Hepatocyte (in vitro differentiated cells): ENCODE data around the gene FICD.

Source experiments
- EZH2 ChIP-seq: fragments of 200-600 bp; sonication (generic); IDR thresholded peaks from 2 replicates; pipeline ENCODE4 v1.6.1; 2016; ENCODE audit warnings: antibody characterized with exemption, mild to moderate bottlenecking, borderline replicate concordance
- EZH2phosphoT487 ChIP-seq: fragments of 200-600 bp; sonication (generic); IDR thresholded peaks from one replicate; pipeline ENCODE4 v1.6.1; 2018; ENCODE audit warnings: antibody characterized with exemption, mild to moderate bottlenecking, low read depth, moderate library complexity; ENCODE audit not compliant: unreplicated experiment, severe bottlenecking
- TF ChIP-seq, protein P1 (sequence below): fragments of 200-600 bp; sonication (generic); IDR thresholded peaks from 2 replicates; pipeline ENCODE4 v1.5.1; 2016; ENCODE audit warnings: antibody characterized with exemption, mild to moderate bottlenecking; ENCODE audit not compliant: poor library complexity

GRCh38 chr12:108547686-108548085 is 32.6 kb downstream of the FICD start:
- TF ChIP-seq, protein P1, sequence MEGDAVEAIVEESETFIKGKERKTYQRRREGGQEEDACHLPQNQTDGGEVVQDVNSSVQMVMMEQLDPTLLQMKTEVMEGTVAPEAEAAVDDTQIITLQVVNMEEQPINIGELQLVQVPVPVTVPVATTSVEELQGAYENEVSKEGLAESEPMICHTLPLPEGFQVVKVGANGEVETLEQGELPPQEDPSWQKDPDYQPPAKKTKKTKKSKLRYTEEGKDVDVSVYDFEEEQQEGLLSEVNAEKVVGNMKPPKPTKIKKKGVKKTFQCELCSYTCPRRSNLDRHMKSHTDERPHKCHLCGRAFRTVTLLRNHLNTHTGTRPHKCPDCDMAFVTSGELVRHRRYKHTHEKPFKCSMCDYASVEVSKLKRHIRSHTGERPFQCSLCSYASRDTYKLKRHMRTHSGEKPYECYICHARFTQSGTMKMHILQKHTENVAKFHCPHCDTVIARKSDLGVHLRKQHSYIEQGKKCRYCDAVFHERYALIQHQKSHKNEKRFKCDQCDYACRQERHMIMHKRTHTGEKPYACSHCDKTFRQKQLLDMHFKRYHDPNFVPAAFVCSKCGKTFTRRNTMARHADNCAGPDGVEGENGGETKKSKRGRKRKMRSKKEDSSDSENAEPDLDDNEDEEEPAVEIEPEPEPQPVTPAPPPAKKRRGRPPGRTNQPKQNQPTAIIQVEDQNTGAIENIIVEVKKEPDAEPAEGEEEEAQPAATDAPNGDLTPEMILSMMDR, result no peak
- TF ChIP-seq EZH2 (no peak), EZH2phosphoT487 (no peak)
